Measurements from ENCODE around the gene UMODL1.
A peak's percentile ranks its signal among the peaks of the same experiment; 100 is the strongest.

The UMODL1 gene

GRCh38 chr21:42154237-42155044 is 83.3 kb downstream of the UMODL1 start:
- DNase-seq, result no peak

GRCh38 chr21:42155045-42155855 is 84.1 kb downstream of the UMODL1 start:
- DNase-seq, result no peak

GRCh38 chr21:42156690-42157605 is 85.8 kb downstream of the UMODL1 start:
- peak; percentile 69 for DNase-seq

- no peak for DNase-seq
Observed at GRCh38 chr21:42157606-42158310, 86.6 kb downstream of the UMODL1 start.

- DNase-seq, result no peak
Observed at GRCh38 chr21:42158846-42159245, 87.7 kb downstream of the UMODL1 start.

GRCh38 chr21:42159560-42160110 is 88.5 kb downstream of the UMODL1 start:
- DNase-seq, result no peak

- no peak for DNase-seq
Observed at GRCh38 chr21:42160111-42160721, 89.1 kb downstream of the UMODL1 start.

- DNase-seq, result no peak
Observed at GRCh38 chr21:42160765-42161164, 89.6 kb downstream of the UMODL1 start.

GRCh38 chr21:42161401-42161955 is 90.4 kb downstream of the UMODL1 start:
- DNase-seq, result no peak

DNA sequence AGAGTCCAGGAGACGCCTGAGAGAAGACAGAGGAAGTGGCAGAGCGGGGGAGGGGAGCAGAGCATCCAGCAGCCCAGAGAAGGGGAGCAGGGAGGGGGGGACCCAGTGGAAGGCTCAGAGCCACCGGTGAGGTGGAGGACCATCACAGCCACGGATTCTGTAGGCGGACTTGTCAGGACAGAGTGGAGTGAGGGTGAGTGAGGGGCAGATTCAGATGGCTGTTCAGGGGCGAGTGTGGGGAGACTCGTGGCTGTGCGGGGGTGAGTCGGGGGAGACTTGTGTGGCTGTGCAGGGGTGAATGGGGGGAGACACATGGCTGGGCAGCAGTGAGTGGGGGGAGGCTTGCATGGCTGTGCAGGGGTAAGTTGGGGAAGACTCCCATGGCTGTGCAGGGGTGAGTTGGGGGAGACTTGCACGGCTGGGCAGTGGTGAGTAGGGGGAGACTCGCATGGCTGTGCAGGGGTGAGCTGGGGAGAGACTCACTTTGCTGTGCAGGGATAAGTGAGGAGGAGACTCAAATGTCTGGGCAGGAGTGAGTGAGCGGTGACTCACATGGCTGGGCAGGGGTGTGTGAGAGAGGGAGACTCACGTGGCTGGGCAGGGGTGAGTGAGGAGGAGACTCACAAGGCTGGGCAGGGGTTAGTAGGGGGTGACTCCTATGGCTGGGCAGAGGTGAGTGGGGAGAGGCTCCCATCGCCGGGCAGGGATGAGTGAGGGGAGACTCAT is 91.0 kb downstream of the UMODL1 start:
- DNase-seq, result no peak

DNA sequence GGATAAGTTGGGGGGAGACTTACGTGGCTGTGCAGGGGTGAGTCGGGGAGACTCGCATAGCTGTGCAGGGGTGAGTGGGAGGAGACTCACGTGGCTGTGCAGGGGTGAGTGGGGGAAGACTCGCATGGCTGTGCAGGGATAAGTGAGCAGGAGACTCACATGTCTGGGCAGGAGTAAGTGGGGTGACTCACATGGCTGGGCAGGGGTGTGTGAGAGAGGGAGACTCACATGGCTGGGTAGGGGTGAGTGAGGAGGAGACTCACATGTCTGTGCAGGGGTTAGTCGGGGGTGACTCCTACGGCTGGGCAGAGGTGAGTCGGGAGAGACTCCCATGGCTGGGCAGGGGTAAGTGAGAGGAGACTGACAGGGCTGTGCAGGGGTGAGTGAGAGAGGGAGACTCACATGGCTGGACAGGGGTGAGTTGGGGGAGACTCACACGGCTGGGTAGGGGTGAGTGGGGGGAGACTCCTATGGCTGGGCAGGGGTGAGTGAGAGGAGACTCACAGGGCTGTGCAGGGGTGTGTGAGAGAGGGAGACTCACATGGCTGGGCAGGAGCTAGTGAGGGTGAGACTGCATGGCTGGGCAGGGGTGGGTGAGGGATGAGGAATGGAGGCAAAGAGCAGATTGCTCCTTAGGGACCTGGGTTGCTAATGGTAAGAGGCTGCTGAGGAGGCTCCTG is 91.9 kb downstream of the UMODL1 start:
- DNase-seq, result peak; percentile 39

DNA sequence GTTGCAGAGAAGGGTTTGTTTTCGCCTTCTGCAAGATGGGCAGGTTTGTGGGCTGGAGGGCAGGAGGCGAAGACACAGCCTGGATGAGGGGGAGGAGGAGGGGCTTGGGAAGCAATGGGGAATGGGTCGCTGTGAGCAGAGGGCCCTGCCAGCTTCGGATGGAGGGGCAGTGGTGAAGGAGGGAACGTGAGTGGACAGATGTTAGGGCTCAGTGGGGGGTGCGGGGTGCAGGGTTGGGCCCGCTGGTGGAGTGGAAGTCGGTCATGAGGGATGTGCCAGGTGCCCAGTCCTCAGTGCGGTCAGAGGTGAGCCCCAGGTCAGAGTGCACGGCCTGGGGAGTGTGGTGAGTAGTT is 92.4 kb downstream of the UMODL1 start:
- no peak for DNase-seq

GRCh38 chr21:42164064-42164789 is 93.1 kb downstream of the UMODL1 start:
- peak; percentile 82 for DNase-seq

GRCh38 chr21:42164818-42165217 is 93.7 kb downstream of the UMODL1 start:
- DNase-seq, result no peak

DNA sequence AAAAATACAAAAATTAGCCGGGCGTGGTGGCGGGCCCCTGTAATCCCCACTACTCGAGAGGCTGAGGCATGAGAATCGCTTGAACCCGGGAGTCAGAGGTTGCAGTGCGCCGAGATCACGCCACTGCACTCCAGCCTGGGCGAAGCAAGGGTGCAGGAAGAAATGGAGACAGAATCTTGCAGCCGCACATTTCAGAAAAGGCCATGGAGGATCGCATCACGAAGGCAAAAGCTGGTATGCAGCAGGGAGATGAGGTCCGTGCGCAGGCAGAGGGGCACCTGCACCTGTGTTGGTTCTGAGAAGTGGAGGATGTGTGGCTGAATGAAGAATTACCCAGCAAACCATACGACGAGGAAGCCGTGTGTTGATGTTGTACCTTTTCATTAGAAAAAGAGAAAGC is 94.8 kb downstream of the UMODL1 start:
- DNase-seq, result no peak

GRCh38 chr21:42169758-42170157 is 98.6 kb downstream of the UMODL1 start:
- no peak for DNase-seq

GRCh38 chr21:42171091-42172053 is 100.3 kb downstream of the UMODL1 start:
- DNase-seq, result no peak
